GM19397 (cell line): Measurements from ENCODE around the gene SLC12A5.

Experiments used
- ATAC-seq: cut with Tn5 transposase; IDR thresholded peaks from one replicate; pipeline ENCODE4 v1.9.1; 2021; ENCODE audit warnings: mild to moderate bottlenecking, moderate library complexity; ENCODE audit not compliant: unreplicated experiment

Gene SLC12A5

DNA sequence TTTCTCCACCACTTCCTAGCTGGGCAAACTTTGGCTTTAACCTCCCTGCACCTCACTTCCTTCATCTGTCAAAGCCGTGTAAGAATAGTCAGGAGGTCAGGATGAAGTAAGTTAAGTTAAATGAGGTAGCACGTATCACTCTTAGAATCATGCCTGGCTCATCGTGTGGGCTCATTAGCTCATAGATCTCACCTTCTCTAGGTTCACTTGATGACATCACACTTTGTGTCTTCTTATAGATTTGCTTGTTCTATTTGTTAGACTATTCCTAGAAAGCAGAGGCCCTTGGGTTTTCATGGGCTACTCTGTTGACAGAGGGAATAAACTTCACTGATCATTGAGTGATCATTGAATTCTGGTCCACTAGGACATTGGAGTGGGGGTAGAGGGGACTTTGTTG, 72.9 kb downstream of the SLC12A5 start:
- ATAC-seq = no peak

DNA sequence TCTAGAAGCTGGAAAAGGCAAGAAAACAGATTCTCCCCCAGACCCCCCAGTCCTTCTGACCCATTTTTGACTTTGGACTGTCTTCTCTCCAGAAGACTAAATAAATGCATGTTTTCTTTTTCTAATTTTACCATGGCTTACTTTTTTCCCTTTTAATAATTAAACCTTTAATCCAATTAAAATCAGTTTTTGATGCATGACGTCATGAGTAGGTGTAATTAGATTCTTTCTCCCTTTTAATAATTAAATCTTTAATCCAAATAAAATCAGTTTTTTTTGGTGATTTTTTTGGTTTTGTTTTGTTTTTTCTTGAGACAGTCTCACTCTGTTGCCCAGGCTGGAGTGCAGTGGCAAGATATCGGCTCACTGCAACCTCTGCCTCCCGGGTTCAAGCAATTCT, 73.9 kb downstream of the SLC12A5 start:
- ATAC-seq = no peak

DNA sequence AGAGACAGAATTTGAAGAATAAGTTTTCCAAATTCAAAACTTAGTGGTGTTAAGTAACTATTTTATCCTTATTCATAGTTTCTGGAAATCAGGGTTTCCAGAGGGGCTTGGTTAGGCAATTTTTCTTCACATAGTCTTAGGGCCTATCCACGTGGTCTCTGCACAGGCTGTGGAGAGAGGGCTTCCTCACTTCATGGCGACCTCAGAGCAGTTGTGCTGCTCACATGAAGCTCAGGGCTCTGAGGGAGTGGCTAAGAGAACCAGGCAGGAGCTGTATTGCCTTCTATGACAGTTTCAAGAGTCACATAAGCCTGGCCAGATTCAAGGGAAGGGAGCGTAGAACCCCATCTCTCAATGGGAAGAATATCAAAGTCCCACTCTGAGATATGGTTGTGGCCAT, 75.2 kb downstream of the SLC12A5 start:
- ATAC-seq = no peak

DNA sequence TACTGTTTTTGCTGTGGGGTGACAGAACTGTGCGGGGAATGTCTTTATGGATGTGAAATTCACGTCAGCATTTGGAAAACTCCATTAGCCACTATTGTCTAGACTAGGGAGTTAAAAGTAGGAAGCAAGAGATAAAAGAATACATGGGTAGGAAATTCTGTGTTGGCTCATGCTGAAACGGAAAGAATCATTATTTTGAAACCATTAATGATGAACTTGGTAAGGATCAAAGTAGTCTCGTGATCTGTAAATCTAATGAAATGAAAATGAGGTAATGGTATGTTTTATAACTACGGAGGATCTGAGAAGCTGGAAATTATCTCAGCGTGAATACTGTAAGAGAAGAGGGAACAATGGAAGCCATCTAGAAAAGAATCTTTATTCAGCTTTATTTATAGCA, 78.0 kb downstream of the SLC12A5 start:
- ATAC-seq = no peak

DNA sequence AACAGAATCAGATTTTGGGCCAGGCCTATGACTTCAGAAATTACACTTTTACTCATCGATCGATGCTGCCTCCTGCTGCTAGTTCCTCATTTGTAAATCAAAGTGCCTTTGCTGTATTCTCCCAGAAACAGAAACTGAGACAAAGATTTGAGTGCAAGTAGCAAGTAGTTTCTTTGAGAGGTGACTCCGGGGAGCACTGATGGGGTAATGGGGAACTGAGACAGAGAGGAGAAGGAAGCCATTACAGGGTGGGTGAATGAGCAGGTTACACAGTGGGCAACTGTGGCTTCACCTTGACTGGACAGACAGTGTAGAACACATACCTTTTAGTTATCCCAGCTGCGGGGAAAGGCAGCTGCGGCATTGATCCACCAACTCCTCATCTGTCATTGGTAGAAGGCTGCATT, 79.4 kb downstream of the SLC12A5 start:
- ATAC-seq = peak; percentile 77

DNA sequence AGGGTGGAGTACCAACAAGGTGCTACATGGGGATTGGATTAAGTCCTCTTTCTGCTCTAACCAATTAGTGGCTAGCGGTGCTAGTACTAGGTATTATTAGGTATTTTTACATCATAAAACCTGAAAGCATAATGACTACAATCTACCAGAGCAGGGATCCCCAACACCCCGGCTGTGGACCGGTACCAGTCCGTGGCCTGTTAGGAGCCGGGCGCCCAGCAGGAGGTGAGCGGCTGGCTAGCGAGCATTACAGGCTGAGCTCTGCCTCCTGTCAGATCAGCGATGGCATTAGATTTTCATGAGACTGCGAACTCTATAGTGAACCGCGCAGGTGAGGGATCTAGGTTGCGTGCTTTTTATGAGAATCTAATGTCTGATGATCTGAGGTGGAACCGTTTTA, 80.0 kb downstream of the SLC12A5 start:
- no peak for ATAC-seq
